Activated CD4-positive, alpha-beta T cell treated with anti-CD3 and anti-CD28 coated beads, Interleukin-2, Interleukin-6, amounts not matched to agents 100 ng/mL and 50 ng/mL, durations not matched to agents 16 hours and 8 hours (primary cell): Measurements from ENCODE around the gene FOXI1.
A peak's percentile ranks its signal among the peaks of the same experiment; 100 is the strongest.

Experiments
- DNase-seq: peaks from one replicate; pipeline ENCODE4 v3.0.0-alpha.2; 2020

The FOXI1 gene

DNA sequence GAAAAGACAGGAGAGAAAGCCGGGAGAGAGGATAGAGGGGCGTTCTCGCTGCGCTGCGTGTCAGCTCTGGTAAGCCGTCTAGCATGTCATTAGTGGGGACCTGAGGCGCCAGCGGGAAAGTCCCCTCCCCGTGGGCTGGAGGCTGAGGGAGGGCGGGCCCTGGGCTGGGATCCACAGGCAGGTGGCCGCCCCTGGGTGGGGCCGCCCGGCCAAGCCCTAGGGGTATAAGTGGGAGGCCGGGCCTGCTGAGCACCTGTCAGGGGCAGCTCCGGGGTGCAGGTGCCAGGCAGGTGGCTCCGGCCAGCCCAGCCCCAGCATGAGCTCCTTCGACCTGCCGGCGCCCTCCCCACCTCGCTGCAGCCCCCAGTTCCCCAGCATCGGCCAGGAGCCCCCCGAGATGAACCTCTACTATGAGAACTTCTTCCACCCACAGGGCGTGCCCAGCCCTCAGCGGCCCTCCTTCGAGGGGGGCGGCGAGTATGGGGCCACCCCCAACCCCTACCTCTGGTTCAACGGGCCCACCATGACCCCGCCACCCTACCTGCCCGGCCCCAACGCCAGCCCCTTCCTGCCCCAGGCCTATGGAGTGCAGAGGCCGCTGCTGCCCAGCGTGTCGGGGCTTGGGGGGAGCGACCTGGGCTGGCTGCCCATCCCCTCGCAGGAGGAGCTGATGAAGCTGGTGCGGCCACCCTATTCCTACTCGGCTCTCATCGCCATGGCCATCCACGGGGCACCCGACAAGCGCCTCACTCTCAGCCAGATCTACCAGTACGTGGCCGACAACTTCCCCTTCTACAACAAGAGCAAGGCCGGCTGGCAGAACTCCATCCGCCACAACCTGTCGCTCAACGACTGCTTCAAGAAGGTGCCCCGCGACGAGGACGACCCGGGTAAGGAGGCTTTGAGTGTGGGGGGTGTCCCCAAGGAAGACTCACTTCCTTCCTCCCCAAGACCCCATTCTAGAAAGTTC lies at the start of gene FOXI1:
Gene FOXI1, plus strand, starts transcription at position 256 of the 970 bp plus-strand sequence. Its CDS starts 61 bp downstream, at position 317.
- no peak for DNase-seq

DNA sequence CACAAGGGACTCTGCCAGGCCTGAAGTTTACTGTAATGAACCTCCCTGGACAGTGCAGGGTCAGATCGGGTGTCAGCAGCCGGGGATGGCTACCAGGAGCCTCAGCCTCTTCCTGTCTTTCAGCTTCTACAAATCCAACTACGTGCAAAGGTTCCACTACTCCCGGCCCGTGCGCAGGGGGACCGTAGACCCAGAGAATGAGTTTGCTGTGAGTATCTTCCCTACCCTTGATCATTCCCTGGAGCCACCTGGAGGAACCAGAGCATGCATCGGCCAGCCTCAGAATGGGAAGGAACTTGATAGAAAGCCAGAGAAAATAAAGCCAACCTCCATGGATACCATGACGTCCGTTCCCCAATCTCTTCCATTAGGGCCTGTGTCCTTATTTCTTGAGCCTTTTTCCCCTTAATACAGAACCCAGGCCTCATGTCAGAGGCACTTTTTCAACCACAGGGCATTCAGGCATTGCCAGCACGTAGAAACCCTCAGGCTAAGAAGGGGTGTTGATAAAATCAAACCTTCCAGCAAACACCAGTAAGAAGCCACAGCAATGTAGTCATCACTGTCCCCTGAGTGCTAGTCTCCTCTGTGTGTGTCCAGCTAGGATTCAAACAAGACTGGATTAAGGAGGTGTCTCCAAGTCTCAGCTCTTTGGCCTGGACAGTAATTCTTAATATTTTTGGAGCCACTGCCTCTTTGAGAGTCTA lies 49.0 kb upstream of the FOXI1 start:
- no peak for DNase-seq

DNA sequence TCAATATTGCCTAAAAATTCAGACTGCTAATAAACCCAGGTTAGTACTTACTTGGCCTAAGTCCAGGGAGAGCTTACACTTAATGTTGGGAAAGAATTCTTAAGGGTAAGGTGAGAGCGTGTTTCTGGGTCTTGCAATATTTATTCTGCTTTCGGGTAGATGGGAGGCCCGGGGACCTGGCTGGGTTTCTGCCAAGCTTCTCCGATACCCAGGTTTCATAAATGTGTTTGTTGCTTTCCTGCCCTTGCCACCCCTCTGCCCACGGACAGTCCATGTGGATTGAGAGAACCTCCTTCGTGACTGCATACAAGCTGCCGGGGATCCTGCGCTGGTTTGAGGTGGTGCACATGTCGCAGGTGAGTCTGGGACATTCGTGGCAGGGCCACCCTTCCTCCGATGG lies 48.4 kb upstream of the FOXI1 start:
- no peak for DNase-seq

DNA sequence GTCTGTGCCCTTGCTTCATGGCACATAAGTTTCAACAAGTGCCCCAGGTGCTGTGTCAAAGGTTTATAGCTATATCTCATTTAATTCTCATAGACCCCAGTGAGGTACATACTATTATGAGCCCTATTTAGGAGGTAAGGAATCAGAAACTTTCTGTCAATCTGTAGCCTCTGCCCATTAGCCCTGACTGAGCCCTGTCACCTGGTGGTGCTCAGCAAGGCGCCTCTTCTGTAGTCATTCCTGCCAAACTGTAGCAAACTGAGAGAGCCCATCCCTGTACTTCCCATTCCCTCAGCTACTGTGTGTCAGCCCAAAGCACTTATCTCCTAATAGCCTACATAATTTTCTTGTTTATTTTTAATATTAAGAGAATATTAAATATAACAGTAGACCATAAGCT lies 46.5 kb upstream of the FOXI1 start:
- no peak for DNase-seq

DNA sequence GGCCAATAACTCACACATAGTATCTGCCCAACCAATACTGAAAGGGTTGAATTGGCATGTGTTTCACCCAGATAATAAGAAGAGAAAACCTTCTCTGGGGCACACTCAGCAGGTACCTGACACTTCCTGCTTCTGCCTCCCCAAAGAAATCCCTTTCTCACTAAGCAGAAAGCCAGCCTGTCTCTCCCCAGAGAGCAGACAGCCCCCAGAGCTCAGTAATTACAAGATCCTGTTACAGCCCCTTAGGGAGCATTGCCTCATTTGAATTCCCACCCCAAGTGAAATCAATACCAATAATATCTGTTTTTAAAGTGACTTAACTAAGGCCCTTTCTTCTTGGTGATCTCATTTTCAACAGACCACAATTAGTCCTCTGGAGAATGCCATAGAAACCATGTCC lies 38.5 kb upstream of the FOXI1 start:
- no peak for DNase-seq

DNA sequence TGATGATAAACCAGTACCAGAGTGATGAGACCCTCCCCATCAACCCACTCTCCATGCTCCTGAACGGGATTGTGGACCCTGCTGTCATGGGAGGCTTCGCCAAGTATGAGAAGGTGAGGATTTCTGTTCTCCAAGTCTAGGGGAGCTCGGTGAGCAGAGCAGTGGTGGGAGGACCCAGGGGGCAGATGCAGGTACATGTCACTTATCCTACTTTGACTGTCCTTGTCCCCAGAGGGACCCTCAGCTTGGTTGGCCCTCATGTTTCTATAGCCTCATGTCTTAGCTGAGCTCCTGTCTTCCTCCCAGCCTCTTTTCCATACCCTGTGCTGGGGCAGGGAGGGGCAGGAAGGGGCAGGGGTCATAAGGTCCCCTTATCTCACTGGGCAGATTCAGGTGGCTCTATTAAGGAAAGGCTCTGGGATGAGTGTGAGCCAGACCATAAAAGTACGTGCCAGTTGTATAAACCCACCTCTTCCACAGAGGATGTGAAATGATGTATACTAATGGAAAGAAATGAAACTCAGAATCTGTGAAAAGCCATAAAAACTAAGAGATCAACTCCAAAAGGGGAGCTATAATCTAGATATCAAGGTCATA lies 38.0 kb upstream of the FOXI1 start:
- DNase-seq: no peak

DNA sequence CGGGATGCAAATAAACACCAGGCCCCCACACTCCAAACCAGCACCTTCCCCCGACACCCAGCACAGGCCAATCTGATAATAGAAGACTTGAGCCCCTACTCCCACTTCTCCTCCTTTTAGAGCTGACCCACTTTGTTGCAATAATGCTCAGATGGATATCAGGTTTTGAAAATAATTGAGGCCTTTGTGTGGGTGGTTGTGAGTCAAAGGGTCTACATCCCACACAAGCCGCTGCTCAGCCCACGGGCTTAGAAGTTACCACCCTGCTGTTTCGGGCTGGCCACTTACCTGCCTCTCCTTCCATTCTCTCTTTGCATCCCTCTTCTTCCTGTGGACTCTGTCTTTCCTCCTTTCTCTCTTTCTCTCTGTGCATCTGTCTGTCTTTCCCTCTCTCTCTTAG lies 36.2 kb upstream of the FOXI1 start:
- DNase-seq: no peak

DNA sequence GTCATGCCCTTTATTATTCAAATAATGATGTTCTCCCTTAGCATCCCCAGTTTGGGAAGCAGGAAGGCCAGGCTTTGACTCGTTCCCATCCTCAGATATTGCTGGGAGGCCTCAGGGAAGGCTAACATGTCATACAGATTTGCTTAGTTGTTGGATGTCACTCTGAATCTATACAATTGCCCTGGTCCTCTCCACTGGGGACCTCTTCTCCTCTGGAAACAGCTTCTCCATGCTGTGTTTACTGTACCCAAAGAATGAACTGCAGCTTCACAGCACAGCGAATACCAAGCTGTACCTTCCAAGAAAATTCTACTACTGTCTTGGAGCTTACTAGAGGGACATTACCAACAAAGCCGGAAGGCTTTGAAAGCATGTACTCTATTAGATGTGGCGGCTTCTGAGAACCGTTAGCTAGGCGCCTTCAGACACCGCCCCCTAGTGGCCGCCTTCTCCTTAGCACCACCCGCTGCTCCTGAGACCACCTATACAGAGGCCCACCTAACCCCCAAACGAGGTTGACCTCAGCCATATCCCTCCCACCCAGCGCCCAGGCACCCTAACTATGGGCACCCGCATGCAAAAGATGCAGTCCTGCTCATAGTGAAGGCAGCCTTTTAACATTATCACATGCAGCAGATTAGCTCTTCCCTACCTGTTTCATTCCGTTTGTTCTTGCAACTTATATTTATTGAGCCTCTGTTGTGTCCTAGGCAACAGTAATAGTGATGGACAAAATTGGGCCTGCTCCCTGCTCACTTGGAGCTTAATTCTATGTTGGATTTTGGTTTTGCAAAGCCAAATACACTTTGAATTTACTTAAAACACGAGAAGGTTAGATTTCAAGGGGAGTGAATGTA lies 34.9 kb upstream of the FOXI1 start:
- peak; percentile 11 for DNase-seq

DNA sequence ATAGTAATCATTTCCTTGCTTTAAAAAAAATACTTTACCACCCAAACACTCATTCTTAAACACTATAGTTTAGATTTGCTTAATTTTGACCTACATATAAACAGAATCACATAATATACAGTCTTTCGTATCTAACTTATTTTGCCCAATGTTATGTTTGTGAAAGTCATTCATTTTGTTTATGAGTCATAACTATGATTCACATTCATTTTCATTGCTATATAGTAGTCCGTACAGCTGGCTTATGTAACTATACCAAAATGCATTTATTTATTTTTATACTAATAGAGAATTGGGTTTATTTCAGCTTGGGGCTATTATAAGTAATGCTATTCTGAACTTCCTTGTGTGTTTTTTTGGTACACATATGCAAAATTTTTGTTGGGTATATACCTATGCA lies 33.9 kb upstream of the FOXI1 start:
- DNase-seq: no peak

DNA sequence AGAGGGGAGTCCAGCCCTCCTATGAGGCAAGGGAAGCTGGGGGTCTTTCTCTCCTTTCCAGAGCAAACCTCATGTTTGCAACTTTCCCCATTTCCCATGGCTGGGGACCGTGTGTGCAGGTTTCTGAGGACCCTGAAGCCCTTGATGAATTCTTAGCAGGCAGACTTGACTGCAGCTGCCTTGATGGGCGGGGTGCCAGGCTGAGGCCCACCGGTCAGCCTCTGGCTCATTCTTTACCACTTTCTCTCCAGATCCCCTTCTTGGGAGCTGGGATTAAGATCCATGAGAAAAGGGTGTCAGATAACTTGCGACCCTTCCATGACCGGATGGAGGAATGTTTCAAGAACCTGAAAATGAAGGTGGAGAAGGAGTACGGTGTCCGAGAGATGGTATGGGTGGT lies 30.0 kb upstream of the FOXI1 start:
- no peak for DNase-seq

DNA sequence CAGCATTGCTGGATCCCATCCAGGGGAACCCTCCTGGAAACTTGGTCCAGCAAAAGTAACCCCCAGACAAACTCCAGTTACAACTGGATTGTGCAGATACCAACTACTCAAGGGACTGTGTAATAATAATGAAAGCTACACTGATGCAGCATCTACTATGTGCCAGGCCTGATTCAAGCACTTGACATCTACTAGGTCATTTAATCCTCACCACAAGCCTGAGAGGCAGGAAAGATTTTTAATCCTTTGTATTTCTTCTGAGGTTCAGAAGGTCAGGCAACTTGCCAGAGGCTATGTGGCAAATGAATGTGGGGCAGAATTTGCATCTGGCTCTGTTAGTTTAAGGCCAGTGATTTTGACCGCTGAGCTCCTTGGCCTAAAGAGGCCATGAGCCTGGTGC lies 29.5 kb upstream of the FOXI1 start:
- no peak for DNase-seq

DNA sequence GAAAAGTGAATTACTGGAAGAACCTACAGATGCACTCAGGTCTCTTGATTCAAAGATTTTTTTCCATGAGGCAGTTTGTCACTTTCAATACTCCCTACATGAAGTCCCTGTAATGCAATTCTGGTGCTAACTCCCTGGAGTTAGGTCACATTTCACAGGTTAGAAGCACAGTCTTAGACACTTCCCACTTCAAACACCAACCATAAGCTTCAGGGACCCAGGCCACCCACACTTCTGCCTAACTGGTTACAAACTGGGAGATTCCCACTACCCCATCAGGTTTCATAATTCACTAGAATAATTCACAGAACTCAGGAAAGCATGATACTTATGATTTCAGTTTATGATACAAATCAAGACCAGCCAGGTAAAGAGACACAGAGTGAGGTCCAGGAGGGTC lies 29.0 kb upstream of the FOXI1 start:
- DNase-seq: no peak

DNA sequence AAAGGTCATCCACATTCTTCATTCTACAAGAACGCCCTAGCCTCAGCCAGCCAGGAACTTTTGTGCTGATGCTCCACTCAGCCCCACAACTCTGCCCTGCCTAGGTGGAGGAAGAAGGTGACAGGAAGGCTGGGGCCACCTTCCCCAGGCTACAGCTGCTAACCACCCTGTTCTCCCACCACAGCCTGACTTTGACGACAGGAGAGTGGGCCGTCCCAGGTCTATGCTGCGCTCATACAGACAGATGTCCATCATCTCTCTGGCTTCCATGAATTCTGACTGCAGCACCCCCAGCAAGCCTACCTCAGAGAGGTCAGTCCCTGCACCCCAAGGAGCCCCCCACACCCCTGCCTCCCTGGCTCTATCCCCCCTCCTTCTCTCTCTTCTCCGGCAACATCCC lies 28.2 kb upstream of the FOXI1 start:
- DNase-seq: no peak

DNA sequence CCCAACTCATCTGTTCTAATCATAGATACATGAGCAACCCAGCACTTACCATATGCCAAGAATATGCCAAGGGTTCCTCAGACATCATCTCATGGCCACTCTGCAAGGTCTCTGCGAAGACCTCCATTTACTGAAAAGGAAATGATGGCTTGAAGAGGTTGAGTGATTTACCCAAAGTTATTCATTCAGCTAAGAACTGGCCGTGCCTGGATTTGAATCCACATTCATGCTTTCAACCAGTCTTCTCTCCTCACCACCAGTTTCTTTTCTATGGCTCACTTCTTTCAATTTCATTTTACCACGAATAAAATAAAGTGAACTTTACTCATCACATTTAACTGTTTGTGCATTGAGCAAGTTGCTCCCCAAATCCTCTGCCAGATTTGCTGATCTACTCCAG lies 27.2 kb upstream of the FOXI1 start:
- no peak for DNase-seq

DNA sequence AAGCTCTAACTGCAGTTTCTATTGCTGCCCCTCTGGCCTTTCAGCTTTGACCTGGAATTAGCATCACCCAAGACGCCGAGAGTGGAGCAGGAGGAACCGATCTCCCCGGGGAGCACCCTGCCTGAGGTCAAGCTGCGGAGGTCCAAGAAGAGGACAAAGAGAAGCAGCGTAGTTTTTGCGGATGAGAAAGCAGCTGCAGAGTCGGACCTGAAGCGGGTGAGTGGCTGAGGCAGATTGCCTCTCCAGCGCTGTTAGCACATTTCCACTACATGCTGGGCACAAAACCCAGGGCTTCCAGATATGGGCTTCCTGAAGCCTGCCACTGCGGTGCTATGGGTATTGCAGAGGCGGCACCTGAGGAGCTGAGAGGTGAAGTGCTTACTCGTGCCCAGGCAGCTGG lies 26.8 kb upstream of the FOXI1 start:
- DNase-seq: no peak

DNA sequence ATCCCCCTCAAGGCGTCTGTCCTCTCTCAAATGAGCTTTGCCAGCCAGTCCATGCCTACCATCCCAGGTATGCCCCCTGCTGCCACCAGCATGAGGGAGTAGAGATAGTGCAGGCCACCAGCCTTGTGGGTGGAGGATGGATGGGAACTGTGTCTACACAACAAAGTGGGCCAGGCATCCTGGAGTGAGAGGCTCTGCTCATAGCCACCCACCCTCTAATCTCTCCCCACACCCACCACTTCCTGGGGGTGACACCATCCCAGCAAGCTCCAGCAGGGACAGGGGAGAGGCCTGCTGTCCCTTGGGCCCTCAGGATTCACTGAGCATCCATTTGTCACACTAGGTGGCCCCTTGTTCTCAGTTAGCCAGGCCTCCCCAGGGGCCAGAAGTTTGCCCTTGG lies 25.5 kb upstream of the FOXI1 start:
- no peak for DNase-seq

DNA sequence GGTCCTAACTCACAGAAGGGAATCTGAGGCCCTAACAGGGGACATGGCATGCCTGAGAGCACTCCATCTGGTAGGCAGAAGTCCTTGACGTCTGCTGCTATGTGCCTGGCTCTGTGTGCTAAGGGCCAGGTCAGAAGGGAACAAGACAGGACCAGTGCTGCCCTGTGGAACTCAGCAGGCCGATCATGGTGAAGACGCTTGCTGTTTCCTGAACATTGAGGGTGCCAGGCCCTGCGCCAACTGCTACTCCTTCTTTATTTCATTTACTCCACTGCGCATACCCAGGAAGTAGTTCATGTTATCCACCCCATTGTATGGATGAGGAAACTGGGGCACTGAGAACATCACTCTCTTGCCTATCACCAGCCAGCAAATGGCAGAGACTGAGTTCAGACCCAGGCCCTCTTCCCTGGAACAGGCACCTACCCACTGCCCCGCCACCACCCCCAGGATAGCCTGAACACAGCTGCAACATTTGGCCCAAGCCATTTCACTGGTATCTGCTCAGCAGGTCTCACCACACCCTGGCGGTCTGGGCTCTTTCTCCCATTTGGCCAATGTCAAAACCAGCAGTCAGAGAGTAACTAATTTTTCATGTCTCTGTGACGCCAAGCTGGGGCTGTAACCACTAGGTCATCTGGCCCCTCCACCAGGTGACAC lies 24.8 kb upstream of the FOXI1 start:
- no peak for DNase-seq

DNA sequence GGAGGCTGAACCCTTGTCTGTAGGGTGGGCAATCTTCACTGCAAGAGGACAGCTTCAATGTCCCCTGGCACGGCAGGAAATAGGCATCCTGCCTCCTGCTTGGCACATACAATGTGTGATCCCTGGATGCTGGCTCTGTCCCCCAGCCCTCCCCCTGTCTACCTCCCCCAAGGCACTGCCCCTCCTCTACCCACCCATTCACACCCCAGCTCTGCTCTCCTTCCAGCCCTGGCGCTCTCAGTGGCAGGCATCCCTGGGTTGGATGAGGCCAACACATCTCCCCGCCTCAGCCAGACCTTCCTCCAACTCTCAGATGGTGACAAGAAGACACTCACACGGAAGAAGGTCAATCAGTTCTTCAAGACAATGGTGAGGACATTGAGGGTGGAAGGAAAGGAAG lies 24.1 kb upstream of the FOXI1 start:
- no peak for DNase-seq

DNA sequence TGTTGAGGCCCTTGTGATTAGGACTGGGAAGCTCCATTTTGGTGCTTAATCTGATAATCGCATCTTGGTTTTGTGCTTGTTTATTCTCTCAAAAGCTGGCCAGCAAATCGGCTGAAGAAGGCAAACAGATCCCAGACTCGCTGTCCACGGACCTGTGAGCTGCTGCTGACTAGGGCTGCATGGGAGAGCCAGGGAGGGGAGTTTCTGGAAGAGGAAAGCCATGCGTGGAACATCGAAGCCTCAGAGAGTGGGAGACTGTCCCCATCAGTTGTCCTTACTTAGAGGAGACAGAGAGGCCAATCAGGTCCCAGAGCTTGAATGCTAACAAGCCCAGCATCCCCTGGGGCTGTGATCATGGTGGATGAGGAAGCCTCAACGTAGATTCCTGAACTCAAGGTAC lies 23.0 kb upstream of the FOXI1 start:
- DNase-seq: no peak

DNA sequence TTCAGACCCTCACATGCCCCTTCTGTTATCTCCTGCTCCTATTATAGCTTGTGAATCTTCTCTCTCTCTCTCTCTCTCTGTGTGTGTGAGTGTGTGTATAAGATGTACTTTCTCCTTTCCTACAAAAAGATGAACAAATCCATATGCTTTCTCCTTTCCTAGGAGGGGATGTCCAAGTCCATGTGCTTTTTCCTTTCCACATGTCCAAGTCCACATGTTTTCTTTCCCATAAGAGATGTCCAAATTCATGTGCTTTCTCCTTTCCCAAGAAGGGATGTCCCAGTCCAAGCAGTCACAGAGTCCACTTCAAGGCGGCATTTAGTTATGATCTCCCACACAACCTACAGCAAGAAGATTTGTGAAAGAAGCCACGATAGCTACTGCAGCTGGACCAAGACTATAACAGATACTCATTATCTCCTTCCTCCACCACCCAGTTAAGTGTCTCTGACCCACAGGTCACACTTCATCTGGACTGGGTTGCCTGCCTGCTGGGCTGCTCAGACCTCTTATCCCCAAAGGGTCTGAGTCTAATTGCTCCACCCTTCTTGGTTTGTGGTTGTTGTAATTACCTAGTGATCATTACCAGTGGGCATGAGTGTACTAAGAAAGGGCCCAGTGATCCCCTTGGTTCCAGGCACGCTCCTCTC lies 18.4 kb upstream of the FOXI1 start:
- DNase-seq: no peak

DNA sequence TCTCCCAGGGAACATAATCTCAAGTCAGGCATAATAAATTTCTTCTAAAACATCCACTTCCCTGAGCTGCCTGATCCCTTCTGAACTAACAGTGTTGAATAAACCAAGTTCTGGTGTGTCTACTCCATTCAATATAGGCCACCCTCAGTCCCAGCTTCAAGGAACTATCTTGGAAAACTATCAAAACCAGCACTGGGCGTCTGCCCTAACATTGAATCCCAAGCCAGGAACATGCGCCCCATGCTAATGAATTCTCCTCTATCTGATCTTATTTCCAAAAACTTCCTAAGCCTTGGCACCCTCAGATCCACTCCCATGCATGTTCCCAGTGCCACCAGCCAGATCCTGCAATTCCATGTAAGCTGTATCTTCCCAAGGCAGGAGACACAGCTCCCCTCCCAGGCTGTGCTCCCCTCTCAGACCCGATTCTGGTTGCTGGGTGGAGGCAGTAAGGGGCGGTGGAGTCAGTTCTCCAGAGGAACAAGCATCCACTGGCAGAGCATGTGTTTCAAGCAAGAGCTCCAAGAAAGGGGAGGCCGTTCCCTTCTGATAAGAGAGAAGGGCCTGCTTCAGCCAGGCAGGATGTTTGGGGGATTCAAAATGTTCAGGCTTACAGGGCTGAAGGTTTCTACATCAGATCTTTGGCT lies 13.1 kb upstream of the FOXI1 start:
- no peak for DNase-seq
